Measurements from ENCODE around the gene MKKS.

The MKKS gene

DNA sequence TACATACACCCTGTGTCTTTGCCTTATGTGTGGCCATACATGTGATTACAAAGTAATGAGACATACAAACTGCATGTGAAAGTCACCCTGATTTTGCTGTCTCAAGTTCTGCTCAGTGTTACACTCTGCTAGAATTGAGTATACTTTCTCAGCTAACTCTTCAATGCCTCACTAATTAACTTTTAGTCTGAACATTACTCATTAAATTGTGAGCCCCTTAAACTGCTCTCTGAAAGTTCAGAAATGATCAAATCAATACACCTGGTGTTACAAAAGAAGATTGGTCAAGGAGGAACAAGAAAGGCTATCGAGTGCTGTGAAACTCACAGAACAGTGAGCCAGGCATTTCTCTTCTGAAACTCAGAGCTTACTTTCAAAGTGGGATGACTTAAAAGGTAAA, 71.3 kb downstream of the MKKS start:
- no peak for TF ChIP-seq POLR2A (IDR thresholded peaks at IDR 0.05; ENCODE audit: low read depth, low read length)
- FAIRE-seq (no peak), DNase-seq (ENCODE audit: insufficient read length, low spot score) (no peak)

DNA sequence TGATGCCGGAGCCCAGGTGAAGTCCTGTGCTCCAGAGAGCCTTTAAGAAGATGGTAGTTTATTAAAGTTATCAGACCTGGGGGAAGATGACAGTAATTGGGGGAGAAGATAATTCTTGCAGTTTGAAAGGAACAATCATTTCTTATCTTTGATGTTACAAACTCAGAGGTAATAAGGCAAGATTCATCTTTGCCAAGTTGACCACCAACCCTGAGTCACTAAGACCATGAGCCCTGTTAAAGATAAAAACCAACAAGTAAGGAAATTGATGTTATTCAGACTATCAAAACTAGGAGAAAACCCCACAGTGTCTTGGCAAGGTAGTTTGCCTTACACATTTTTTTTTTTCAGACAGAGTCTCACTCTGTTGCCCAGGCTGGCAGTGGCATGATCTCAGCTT, 73.1 kb downstream of the MKKS start:
- no peak for TF ChIP-seq POLR2A (IDR thresholded peaks at IDR 0.05; ENCODE audit: low read depth, low read length)
- FAIRE-seq = peak; percentile 11
- no peak for DNase-seq (ENCODE audit: insufficient read length, low spot score)

DNA sequence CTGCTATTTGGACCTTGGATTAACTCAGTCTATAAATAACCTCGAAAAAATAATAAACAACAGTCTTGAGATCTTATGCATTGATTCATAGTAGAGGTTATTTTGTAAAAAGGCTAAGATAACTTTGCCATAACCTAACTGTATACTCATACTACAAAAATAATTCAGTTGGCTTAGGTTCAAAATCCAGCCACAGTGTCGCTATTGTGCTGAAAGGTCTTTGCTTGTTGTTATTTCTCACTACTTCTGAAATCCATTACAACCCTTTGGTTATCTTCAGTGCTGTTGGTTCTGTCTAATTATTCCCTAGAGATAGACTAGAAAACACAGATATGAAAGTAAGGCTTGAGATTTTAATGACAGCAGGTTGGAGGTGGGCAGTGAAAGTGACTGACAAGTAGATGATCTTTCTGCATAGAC, 74.4 kb downstream of the MKKS start:
- no peak for DNase-seq (ENCODE audit: insufficient read length, low spot score)
- TF ChIP-seq POLR2A (IDR thresholded peaks at IDR 0.05; ENCODE audit: low read depth, low read length) = no peak
- no peak for FAIRE-seq

DNA sequence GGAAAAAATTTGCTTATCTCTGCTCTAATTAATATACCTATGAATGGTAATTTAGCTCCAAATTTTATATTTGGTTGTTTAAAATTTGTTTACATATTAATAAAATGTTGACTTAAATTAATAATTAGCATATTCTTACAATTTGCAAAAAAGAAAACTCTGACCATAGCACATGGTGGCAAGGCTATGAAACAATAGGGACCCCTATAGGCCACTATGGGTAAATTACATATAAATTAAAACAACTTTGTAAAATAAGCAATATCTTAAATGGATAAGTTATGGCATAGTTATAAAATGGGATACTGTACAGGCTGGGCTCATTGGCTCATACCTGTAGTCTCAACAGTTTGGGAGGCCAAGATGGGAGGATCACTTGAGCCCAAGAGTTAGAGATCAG, 76.0 kb downstream of the MKKS start:
- DNase-seq (ENCODE audit: insufficient read length, low spot score) = no peak
- no peak for FAIRE-seq
- no peak for TF ChIP-seq POLR2A (IDR thresholded peaks at IDR 0.05; ENCODE audit: low read depth, low read length)

DNA sequence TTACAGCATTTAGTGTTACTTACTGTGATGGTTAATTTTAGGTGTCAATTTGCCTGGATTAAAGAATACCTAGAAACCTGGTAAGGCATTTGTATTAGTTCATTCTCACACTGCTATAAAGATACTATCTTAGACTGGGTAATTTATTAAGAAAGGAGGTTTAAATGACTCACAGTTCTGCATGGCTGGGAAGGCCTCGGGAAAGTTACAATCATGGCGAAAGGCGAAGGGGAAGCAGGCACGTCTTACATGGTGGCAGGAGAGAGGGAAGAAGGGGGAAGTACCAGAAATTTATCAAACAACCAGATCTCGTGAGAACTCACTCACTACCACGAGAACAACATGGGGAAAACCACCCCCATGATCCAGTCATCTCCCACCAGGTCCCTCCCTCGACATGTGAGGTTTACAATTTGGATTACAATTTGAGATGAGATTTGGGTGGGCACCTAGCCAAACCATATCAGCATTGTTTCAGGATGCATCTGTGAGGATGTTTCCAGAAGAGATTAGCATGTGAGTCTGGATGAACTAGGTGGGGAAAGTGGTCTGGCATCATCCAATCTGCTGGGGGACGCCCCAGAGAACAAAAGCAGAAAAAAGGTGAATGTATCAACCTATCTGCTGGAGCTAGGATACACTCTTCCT, 76.8 kb downstream of the MKKS start:
- no peak for FAIRE-seq
- TF ChIP-seq POLR2A (IDR thresholded peaks at IDR 0.05; ENCODE audit: low read depth, low read length) = no peak

DNA sequence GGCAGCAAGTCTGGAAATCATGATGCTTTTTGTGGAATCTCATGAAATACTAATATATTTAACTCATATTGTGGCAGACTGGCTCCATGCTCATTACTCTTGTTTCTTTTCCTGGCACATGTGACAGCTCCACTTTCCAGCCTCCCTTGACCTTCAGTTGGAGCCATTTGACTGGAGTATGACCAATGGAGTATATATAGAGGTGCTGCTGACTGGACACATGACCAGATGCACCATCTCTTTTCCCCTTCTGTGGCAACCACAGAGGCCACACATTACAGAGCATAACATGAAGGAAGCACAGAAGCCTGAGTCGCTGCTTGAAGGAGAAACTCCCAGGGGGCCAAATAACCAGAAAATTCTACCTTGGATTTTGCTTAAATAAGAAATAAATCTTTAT, 77.4 kb downstream of the MKKS start:
- DNase-seq (ENCODE audit: insufficient read length, low spot score) (no peak), FAIRE-seq (no peak)
- TF ChIP-seq POLR2A (IDR thresholded peaks at IDR 0.05; ENCODE audit: low read depth, low read length) = no peak

More for the DNA sequence above, 76.8 kb downstream of the MKKS start:
- no peak for DNase-seq (ENCODE audit: insufficient read length, low spot score)

DNA sequence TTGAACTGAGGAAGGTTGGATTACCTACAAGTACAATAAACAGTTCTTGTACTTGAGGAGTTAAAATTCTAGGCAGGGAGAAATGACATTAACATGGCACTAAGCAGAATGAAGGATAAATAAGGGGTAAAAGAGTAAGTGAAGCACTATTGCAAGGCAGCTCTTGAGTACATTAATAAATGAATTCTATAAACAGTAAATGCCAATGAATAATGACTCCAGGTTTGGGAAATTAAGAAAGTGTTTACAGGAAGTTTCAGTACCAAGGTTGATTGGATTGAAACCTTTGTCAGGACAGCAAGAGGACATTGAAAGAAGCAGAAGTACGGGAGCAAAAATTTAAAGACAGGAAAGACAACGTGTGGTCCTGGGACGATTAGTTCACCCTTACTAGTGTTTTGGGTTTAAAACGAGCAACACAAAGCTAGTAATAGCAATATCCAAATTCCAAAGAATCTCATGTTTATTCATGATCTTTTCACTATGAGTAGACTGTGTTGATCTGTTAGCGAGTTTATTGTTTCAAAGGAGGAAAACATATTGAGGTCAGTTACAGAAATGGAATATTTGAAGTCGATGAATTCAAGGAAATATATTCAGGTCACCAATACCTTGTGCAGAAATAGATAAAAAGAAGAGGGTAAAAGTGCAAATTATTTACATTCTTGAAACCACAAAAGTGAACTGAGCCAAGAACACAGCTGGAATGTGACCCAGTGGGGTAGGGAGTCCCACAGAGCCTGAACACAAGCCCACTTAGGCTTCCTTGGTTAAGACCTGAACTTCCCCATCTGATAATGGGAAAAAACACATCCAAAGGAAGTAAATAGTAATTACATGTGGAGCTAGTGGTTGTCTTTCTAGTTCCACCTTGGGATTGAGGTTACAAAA, 80.8 kb downstream of the MKKS start:
- no peak for TF ChIP-seq POLR2A (IDR thresholded peaks at IDR 0.05; ENCODE audit: low read depth, low read length)
- no peak for DNase-seq (ENCODE audit: insufficient read length, low spot score)
- no peak for FAIRE-seq

All from H54 (cell line).